DOHH2 (cell line): ENCODE measurements around the gene RNF212.

ENCODE experiments used
- H3F3A ChIP-seq: fragments of 200-600 bp; sonication (generic), shearing (Covaris generic); 2 replicates; pipeline ENCODE4 v1.6.0; 2016; ENCODE audit warnings: antibody characterized with exemption, mild to moderate bottlenecking; ENCODE audit not compliant: control insufficient read depth, insufficient read depth
- H3K27ac ChIP-seq: fragments of 200-600 bp; sonication (generic); 2 replicates; pipeline ENCODE4 v1.5.1; 2014; ENCODE audit warnings: low read depth, mild to moderate bottlenecking, low read length, moderate library complexity
- H3K27me3 ChIP-seq: fragments of 200-600 bp; sonication (generic); 2 replicates; pipeline ENCODE4 v1.6.1; 2014; ENCODE audit warnings: mild to moderate bottlenecking, low read length, mixed read lengths; ENCODE audit not compliant: control insufficient read depth
- H3K36me3 ChIP-seq: fragments of 200-600 bp; sonication (generic); 2 replicates; pipeline ENCODE4 v1.6.1; 2014; ENCODE audit warnings: mild to moderate bottlenecking, low read length, moderate library complexity, mixed read lengths; ENCODE audit not compliant: control insufficient read depth
- H3K4me1 ChIP-seq: fragments of 200-600 bp; sonication (generic); 2 replicates; pipeline ENCODE4 v1.6.1; 2014; ENCODE audit warnings: mild to moderate bottlenecking, low read length, mixed read lengths; ENCODE audit not compliant: control insufficient read depth
- H3K4me2 ChIP-seq: fragments of 200-600 bp; sonication (generic); 2 replicates; pipeline ENCODE4 v1.6.0; 2014; ENCODE audit warnings: mild to moderate bottlenecking, low read length, moderate library complexity
- H3K4me3 ChIP-seq: fragments of 200-600 bp; sonication (generic); 2 replicates; pipeline ENCODE4 v1.5.1; 2014; ENCODE audit warnings: mild to moderate bottlenecking, low read length, mixed read lengths
- H3K79me2 ChIP-seq: fragments of 200-600 bp; sonication (generic); 2 replicates; pipeline ENCODE4 v1.6.1; 2014; ENCODE audit warnings: mild to moderate bottlenecking, low read length, mixed read lengths; ENCODE audit not compliant: control insufficient read depth
- H3K9me2 ChIP-seq: fragments of 200-600 bp; sonication (generic); replicated peaks from 2 replicates; pipeline ENCODE4 v1.6.1; 2014; ENCODE audit warnings: mild to moderate bottlenecking, low read length, mixed read lengths; ENCODE audit not compliant: control insufficient read depth
- H3K9me3 ChIP-seq: fragments of 200-600 bp; sonication (generic); 2 replicates; pipeline ENCODE4 v1.6.1; 2014; ENCODE audit warnings: antibody characterized with exemption, low read length, mixed read lengths; ENCODE audit not compliant: control insufficient read depth, insufficient read depth
- H4K20me1 ChIP-seq: fragments of 200-600 bp; sonication (generic); 2 replicates; pipeline ENCODE4 v1.6.0; 2014; ENCODE audit warnings: low read depth, mild to moderate bottlenecking, antibody characterized with exemption, low read length, moderate library complexity; ENCODE audit not compliant: control insufficient read depth, insufficient read depth
- EZH2phosphoT487 ChIP-seq: fragments of 200-600 bp; sonication (generic); IDR thresholded peaks from 2 replicates; pipeline ENCODE4 v1.6.1; 2017; ENCODE audit warnings: borderline replicate concordance, mild to moderate bottlenecking, antibody characterized with exemption, low read length, moderate library complexity, mixed read lengths
- TF ChIP-seq, protein P1 (sequence below): fragments of 200-600 bp; sonication (generic); IDR thresholded peaks from one replicate; pipeline ENCODE4 v1.5.1; 2014; ENCODE audit warnings: antibody characterized with exemption, mild to moderate bottlenecking, low read depth, low read length; ENCODE audit not compliant: poor library complexity, severe bottlenecking

Gene RNF212

DNA sequence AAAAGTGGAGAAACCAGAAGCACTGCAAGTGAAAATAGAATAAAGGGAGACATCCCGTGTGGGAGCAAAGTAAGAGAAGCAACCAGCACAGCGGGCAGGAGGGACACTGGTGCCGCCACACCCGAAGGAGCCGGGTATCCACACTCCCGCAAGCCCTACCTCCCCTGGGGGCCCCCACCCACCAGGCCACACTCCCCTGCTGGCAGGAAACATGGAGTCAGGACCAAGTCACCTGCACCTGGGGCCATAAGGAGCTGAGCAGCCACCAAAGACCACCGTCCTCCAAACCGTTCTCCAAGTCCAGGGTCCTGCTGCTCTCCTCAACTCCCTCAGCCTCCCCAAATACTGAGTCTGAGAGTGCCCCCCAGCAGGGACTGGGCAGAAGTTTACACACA is 71.4 kb downstream of the RNF212 start:
- Histone ChIP-seq H3K79me2 (no peaks in the 10 kb centered on the region), H3K36me3 (no peaks in the 10 kb centered on the region), H4K20me1 (no peaks in the 10 kb centered on the region), H3K4me2 (no peak overlapping the region), H3K4me1 (no peaks in the 10 kb centered on the region), H3K27ac (no peak overlapping the region), H3K4me3 (no peak overlapping the region), H3K9me3 (peaks cover 3% of the 10 kb centered on the region; the same call in 1 of the 2 replicates), H3K9me2 (no peaks in the 10 kb centered on the region), H3F3A (no peaks in the 10 kb centered on the region), H3K27me3 (no peaks in the 10 kb centered on the region)
- no peak for TF ChIP-seq EZH2phosphoT487
- TF ChIP-seq, protein P1, sequence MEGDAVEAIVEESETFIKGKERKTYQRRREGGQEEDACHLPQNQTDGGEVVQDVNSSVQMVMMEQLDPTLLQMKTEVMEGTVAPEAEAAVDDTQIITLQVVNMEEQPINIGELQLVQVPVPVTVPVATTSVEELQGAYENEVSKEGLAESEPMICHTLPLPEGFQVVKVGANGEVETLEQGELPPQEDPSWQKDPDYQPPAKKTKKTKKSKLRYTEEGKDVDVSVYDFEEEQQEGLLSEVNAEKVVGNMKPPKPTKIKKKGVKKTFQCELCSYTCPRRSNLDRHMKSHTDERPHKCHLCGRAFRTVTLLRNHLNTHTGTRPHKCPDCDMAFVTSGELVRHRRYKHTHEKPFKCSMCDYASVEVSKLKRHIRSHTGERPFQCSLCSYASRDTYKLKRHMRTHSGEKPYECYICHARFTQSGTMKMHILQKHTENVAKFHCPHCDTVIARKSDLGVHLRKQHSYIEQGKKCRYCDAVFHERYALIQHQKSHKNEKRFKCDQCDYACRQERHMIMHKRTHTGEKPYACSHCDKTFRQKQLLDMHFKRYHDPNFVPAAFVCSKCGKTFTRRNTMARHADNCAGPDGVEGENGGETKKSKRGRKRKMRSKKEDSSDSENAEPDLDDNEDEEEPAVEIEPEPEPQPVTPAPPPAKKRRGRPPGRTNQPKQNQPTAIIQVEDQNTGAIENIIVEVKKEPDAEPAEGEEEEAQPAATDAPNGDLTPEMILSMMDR, result no peak

DNA sequence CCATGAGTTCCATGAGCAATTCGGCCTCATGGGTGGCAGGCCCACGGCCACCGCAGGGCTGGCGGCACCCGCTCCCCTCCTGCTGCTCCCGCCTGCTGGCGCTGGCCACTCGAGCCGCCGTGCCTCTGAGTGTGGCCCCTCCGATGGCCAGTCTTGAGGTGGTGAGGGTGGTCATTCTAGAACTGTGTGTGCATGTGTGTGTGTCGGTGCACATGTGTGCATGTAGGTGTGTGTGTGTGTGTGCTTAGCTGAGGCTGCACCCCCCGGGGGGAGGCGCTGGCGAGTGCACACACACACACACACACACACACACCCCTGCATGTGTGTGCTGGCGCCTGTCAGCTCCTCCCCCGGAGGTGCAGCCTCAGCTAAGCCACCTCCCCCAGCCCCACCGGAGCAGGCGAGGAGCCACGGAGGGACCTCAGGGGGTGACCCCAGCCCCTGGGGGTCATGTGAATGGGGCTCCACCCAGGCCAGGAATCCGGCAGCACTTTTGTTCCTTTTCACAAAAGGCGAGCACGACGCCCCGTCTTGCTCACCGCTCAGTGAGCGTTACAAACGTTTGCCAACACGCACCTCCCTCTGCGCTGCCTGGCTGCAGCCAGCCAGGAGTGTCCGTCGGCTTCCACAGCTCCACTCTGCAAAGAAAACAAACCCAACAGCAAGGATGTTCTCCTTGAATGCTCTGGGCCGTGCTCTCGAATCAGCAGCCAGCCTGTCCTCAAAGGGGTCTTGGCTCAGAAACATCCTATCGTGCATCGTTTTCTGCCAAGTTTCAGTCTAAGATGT is 72.0 kb downstream of the RNF212 start:
- Histone ChIP-seq H3K4me3 (no peak overlapping the region), H3K27me3 (no peaks in the 10 kb centered on the region), H4K20me1 (no peaks in the 10 kb centered on the region), H3K79me2 (no peaks in the 10 kb centered on the region), H3K4me2 (no peak overlapping the region), H3K9me3 (peaks cover 3% of the 10 kb centered on the region; the same call in 1 of the 2 replicates), H3K9me2 (no peaks in the 10 kb centered on the region), H3K4me1 (no peaks in the 10 kb centered on the region), H3K36me3 (no peaks in the 10 kb centered on the region), H3K27ac (no peak overlapping the region), H3F3A (no peaks in the 10 kb centered on the region)
- TF ChIP-seq, protein P1, result no peak
- TF ChIP-seq EZH2phosphoT487, result no peak

DNA sequence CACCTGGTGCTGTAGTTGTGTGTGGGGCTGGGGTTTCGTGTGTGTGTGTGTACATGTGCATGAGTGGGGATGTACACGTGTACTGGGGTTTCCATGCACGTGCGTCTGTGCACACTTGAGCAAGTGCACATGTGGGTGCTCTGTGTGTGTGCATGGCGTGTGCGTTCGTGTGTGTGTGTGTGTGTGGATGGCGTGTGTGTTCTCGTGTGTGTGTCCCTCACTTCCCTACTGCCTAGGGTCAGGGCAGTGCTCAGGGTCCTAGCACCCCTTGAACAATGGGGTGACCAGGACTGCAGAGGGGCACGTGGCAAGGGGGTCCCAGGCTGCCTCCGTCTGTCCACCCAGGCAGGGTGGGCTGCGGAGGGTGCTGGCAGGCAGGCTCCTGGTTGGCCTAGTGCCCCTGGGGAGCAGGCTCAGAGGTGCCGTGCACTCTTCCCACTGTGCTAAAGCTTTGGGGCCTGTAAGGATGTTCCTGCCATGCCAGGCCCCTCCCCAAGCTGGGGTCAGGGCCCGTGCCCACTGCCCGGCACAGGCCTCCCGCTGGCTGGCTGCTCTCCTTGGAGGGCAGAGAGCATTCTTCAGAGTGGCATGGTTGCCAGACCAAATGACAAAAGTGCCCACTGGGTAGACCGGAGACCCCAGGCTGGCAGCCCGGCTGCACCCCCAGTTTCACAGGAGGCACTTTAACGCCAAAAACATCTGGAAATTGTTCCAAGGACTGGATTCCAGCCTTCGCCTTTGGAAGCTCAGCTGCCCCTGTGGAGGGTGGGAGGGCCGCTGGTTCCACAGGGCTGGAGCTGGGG is 72.8 kb downstream of the RNF212 start:
- Histone ChIP-seq H3K9me3 (peaks cover 3% of the 10 kb centered on the region; the same call in 1 of the 2 replicates), H3K27ac (no peak overlapping the region), H3K9me2 (no peaks in the 10 kb centered on the region), H3K4me1 (no peaks in the 10 kb centered on the region), H3F3A (no peaks in the 10 kb centered on the region), H3K27me3 (no peaks in the 10 kb centered on the region), H3K79me2 (no peaks in the 10 kb centered on the region), H4K20me1 (no peaks in the 10 kb centered on the region), H3K4me2 (no peak overlapping the region), H3K36me3 (no peaks in the 10 kb centered on the region), H3K4me3 (no peak overlapping the region)
- TF ChIP-seq, protein P1, result no peak
- TF ChIP-seq EZH2phosphoT487, result no peak
